Erythroblast (primary cell): ENCODE results near the gene SERP1.
A peak's percentile ranks its signal among the peaks of the same experiment; 100 is the strongest.

Source experiments
- DNase-seq, 2 experiments: peaks; one replicate each; lab custom pipeline; 2025; lab: John Stamatoyannopoulos, UW
- GATA1 ChIP-seq: IDR thresholded peaks from 2 replicates; pipeline ENCODE4 v1.6.1; 2011; ENCODE audit warnings: low read depth, mild to moderate bottlenecking, control low read depth, low read length, moderate library complexity
- POLR2A ChIP-seq: IDR thresholded peaks from 2 replicates; pipeline ENCODE4 v1.6.1; 2011; ENCODE audit warnings: mild to moderate bottlenecking, low read length

Gene SERP1

DNA sequence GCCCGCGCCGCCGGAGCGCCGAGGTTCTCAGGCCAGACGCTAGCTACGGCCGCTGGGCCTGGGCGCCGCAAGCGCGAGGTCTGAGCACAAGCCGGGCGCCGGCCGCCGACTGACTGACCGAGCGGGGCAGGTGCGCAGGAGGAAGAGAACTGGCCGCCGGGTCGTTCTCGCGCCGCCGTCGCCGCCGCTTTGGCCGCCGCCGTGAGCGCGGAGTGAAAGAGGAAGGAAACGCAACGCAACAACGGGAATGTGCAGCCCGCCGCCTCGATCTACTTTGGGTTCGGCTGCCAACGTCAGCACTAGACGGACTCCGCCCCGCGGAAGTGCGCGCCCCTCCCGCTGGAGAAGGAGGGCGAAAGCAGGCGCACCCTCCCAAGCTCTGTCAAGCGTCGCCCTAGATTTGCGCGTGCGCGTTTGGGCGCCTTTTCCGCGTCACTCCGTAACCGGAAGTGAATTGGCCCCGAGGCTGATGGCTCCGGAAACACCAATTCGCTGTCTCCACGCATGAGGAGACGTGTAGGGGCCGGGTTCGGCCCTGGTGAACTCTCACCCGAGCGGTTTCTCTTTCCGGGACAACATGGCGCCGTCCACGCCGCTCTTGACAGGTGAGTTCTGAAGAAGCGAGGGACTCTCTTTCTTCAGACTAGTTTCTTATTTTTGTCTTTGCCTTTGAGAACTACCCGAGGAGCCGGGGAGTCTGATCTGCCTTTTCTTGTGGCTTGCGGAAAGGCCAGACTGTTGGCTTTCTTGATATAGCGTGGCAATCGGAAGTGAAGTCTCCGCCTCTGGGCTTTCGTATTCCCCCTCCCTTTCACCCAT lies at the start of gene SERP1, which contains the start of gene EIF2A:
Gene SERP1 (minus strand): TSS at position 271 of the 819 bp plus-strand sequence. CDS start 361 bp downstream, outside the sequence.
Gene EIF2A (plus strand): TSS at position 562 of the 819 bp plus-strand sequence. CDS start 16 bp downstream, at position 578.
- TF ChIP-seq POLR2A (peak; percentile 99), GATA1 (no peak)
- peak; percentile 99 to 100 for DNase-seq

- no peak for DNase-seq
- TF ChIP-seq GATA1 (no peak), POLR2A (no peak)
Measured at GRCh38 chr3:150594150-150594549, 47.9 kb upstream of the SERP1 start.

DNA sequence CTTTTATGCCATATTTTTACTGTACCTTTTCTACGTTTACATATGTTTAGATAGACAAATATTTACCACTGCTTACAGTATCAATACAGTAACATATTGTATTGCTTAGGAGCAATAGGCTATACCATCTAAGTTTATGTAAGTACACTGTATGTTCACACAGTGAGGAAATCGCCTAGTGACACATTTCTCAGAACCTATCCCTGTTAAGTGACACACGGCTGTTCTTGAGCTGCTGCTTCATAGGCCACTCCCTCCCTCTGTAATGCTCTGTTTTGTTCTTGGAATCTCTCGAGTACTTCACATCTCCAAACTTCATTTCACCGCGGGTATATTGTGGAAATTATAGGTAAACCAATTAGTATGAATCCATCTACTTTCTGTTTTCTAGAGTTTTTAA lies 43.5 kb upstream of the SERP1 start:
- peak; percentile 35 to 36 for DNase-seq
- TF ChIP-seq GATA1, result no peak
- no peak for TF ChIP-seq POLR2A

DNA sequence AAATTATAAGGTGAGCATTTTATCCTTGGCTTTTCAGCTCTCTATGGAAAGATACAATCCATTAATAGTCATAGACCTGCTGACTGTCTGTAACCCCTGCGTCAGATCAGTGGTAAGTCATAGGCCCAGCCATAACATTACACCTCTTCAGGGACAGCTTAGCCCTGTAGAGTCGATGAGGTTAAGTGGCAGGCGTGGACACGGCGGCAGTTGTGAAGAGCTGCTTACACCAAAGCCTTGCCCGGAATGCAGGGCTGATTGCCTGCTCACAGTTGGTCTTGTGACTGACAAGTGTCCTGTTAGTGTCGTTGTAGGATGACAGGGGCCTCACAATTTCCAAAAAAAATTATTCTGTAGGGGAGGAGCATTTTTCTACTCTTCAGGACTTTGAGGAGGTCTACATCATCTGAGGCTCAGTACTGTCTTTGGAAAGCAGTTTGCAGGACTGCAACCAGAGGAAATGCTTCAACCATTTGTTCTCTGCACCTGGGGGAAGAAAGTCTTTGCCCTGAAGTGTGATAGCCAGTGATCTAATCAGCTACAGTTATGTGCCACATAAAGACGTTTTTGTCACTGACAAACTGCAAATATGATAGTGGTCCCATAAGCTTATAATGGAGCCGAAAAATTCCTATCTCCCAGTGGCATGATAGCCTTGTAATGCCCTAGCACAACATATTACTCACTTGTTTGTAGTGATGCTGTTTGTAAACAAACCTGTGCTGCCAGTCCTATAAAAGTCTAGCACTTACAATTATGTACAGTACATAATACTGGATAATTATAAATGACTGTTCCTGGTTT lies 41.9 kb upstream of the SERP1 start:
- peak in 1 of 2 experiments; percentile 12 for DNase-seq
- TF ChIP-seq POLR2A (no peak), GATA1 (no peak)

GRCh38 chr3:150583028-150583427 lies 36.7 kb upstream of the SERP1 start:
- no peak for DNase-seq
- TF ChIP-seq POLR2A, result no peak
- no peak for TF ChIP-seq GATA1

- TF ChIP-seq POLR2A (no peak), GATA1 (no peak)
Measured at GRCh38 chr3:150582620-150583019, 36.3 kb upstream of the SERP1 start.

DNA sequence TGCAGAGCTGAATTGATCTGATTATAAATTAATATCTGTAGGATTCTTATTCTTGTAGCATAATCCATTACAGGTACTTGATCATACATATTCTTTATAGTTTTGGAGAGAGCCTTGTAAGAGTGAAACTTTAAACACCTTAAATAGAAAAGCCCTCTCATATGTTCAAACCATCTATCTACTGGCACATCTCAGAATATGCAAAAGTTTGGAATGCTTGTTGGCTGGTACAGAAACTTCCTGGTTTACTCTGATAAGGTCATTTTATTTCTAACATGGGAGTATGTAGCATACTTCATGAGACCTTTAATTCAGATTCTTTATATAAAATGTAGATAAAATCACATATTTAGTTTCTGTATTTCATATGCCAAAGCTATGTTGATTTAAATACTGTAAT lies 34.9 kb upstream of the SERP1 start:
- TF ChIP-seq GATA1 (no peak), POLR2A (no peak)
- no peak for DNase-seq

More at GRCh38 chr3:150582620-150583019, 36.3 kb upstream of the SERP1 start:
- DNase-seq, result no peak

GRCh38 chr3:150577855-150578254 lies 31.6 kb upstream of the SERP1 start:
- TF ChIP-seq GATA1 (no peak), POLR2A (no peak)
- peak; percentile 10 to 23 for DNase-seq

- TF ChIP-seq POLR2A (no peak), GATA1 (no peak)
- no peak for DNase-seq
Measured at GRCh38 chr3:150567328-150567727, 21.0 kb upstream of the SERP1 start.

GRCh38 chr3:150564243-150564642 lies 17.9 kb upstream of the SERP1 start:
- no peak for DNase-seq
- TF ChIP-seq GATA1 (no peak), POLR2A (no peak)

GRCh38 chr3:150557725-150558124 lies 11.4 kb upstream of the SERP1 start:
- TF ChIP-seq GATA1, result no peak
- TF ChIP-seq POLR2A, result no peak
- no peak for DNase-seq

DNA sequence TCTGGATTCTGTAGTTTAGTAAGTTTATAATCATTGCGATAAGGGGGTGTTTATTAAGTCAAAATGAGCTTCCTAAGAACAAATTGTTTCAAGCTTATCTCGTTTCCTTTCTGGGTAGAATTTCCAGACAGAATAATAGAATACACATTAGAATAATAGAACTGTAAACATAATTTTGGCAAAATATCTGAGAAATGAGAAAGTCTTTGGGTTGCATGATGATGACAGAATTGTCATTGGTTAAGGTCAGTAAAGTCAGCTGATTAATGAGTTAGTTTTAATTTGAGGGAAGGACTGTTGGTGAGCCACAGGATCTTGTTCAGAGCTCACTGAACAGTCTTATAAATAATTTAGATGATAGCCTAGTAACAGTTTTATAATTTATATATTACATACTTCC lies 10.5 kb upstream of the SERP1 start:
- no peak for DNase-seq

GRCh38 chr3:150555859-150556436 lies 9.7 kb upstream of the SERP1 start:
- TF ChIP-seq POLR2A, result no peak
- TF ChIP-seq GATA1, result no peak
- peak in 1 of 2 experiments; percentile 9 for DNase-seq

More for the DNA sequence above, 10.5 kb upstream of the SERP1 start:
- TF ChIP-seq GATA1, result no peak
- no peak for TF ChIP-seq POLR2A

DNA sequence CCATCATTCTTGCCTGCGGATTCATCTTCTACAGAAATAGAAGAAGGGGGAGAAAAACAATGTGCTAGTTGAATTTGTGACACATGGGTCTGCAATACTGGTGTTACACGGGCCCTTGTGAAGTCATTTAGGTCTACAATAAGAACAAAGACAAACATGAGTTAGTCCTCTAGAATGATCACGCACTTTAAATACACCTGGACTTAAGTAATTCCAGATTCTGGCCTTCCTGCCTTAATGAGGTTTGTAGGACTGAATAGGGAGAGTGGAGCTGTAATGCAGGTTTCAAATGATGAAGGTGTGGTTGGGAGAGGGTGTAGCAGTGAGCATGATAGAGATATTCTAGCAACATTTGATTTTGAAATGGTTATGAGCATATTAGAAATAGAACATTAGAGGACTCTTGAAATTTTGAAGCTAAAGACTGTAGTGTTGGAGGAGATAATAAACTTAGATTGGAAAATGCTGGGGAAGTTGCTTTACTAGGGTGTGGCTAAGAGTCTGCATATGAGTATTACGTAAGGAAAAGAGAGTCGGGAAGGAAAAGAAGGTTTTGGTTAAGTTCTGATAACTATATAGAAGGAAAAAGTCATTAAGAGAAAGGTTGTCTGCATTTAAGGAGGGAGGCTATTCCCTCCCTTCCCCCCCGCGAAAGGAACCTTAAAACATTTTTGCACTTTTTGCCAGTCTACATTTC lies 897 bp upstream of the SERP1 start:
- peak; percentile 44 to 63 for DNase-seq
- TF ChIP-seq POLR2A, result no peak
- TF ChIP-seq GATA1, result no peak
